WTC11 (cell line): ENCODE data around the gene USP28. TPM values are rescaled to one million over a fixed set of nuclear protein-coding genes. Genes with fewer than 3 reads are reported as not detected.

ENCODE experiments used
- ATAC-seq: fragments of 200-7000 bp; cut with Tn5 transposase; 2 replicates; pipeline ENCODE4 v1.10.0; 2021; ENCODE audit warnings: mild to moderate bottlenecking, moderate library complexity
- CTCF ChIA-PET: fragments of 300-600 bp; sonication (Branson Sonifier 250); formaldehyde crosslinking; loops from one replicate; lab custom pipeline; 2021; ENCODE audit warnings: antibody characterized with exemption; lab: Charles Lee
- POLR2A ChIA-PET: fragments of 350-600 bp; sonication (Branson Sonifier 250); formaldehyde crosslinking; loops from one replicate; lab custom pipeline; 2021; ENCODE audit warnings: antibody characterized with exemption; lab: Charles Lee
- DNase-seq: peaks from one replicate; pipeline ENCODE4 v3.0.0; 2021; ENCODE audit warnings: low spot score
- H3K27ac Mint-ChIP-seq: 2 replicates; pipeline ENCODE4 v1.8.0; 2021; ENCODE audit warnings: mixed read lengths
- H3K27me3 Mint-ChIP-seq: 2 replicates; pipeline ENCODE4 v1.8.0; 2021; ENCODE audit warnings: low read depth, mild to moderate bottlenecking, moderate library complexity, mixed read lengths
- H3K36me3 Mint-ChIP-seq: 2 replicates; pipeline ENCODE4 v1.8.0; 2021; ENCODE audit warnings: mixed read lengths
- H3K4me1 Mint-ChIP-seq: 2 replicates; pipeline ENCODE4 v1.8.0; 2022; ENCODE audit warnings: mixed read lengths
- H3K4me3 Mint-ChIP-seq: 2 replicates; pipeline ENCODE4 v1.8.0; 2021; ENCODE audit warnings: mild to moderate bottlenecking, moderate library complexity, mixed read lengths
- H3K9me3 Mint-ChIP-seq: 2 replicates; pipeline ENCODE4 v1.8.0; 2021; ENCODE audit warnings: mixed read lengths
- FOXK1 ChIP-seq: sonication (generic); formaldehyde crosslinking; IDR thresholded peaks from 2 replicates; pipeline ENCODE4 v1.8.0; 2022; ENCODE audit warnings: mild to moderate bottlenecking, moderate library complexity, missing genetic modification reagents
- FOXP1 ChIP-seq: sonication (generic); formaldehyde crosslinking; IDR thresholded peaks from 2 replicates; pipeline ENCODE4 v1.8.0; 2022; ENCODE audit warnings: missing genetic modification reagents, mild to moderate bottlenecking, moderate library complexity, borderline replicate concordance
- GABPB1 ChIP-seq: sonication (generic); formaldehyde crosslinking; IDR thresholded peaks from 2 replicates; pipeline ENCODE4 v1.8.1; 2023; ENCODE audit warnings: mild to moderate bottlenecking, missing genetic modification reagents
- HMGA2 ChIP-seq: fragments of 250-450 bp; sonication (Bioruptor Pico); IDR thresholded peaks from 2 replicates; pipeline ENCODE4 v1.4.0; 2021; ENCODE audit warnings: mild to moderate bottlenecking, moderate library complexity
- IRF1 ChIP-seq: sonication (generic); formaldehyde crosslinking; IDR thresholded peaks from 2 replicates; pipeline ENCODE4 v1.8.0; 2023; ENCODE audit warnings: missing genetic modification reagents
- JAZF1 ChIP-seq: fragments of 250-450 bp; sonication (Bioruptor Pico); IDR thresholded peaks from 2 replicates; pipeline ENCODE4 v1.9.0; 2021; ENCODE audit warnings: moderate library complexity, mild to moderate bottlenecking, inconsistent platforms
- MXD4 ChIP-seq: fragments of 250-450 bp; sonication (Bioruptor Pico); IDR thresholded peaks from 2 replicates; pipeline ENCODE4 v1.8.0; 2021; ENCODE audit warnings: mild to moderate bottlenecking, moderate library complexity, borderline replicate concordance
- NFATC4 ChIP-seq: fragments of 250-450 bp; sonication (Bioruptor Pico); IDR thresholded peaks from 2 replicates; pipeline ENCODE4 v1.9.0; 2021; ENCODE audit warnings: mild to moderate bottlenecking
- PRRX2 ChIP-seq: fragments of 250-450 bp; sonication (Bioruptor Pico); IDR thresholded peaks from 2 replicates; pipeline ENCODE4 v1.8.0; 2021; ENCODE audit warnings: mild to moderate bottlenecking
- SMAD3 ChIP-seq: sonication (generic); formaldehyde crosslinking; IDR thresholded peaks from 2 replicates; pipeline ENCODE4 v1.8.0; 2022; ENCODE audit warnings: missing genetic modification reagents, mild to moderate bottlenecking, borderline replicate concordance
- SMAD4 ChIP-seq: sonication (generic); formaldehyde crosslinking; IDR thresholded peaks from 2 replicates; pipeline ENCODE4 v1.8.0; 2022; ENCODE audit warnings: mild to moderate bottlenecking, missing genetic modification reagents
- SOX15 ChIP-seq: fragments of 250-450 bp; sonication (Bioruptor Pico); IDR thresholded peaks from 2 replicates; pipeline ENCODE4 v1.9.0; 2021; ENCODE audit warnings: mild to moderate bottlenecking
- USF2 ChIP-seq: sonication (generic); formaldehyde crosslinking; IDR thresholded peaks from 2 replicates; pipeline ENCODE4 v1.8.1; 2023; ENCODE audit warnings: mild to moderate bottlenecking, missing genetic modification reagents, moderate library complexity
- ZMAT4 ChIP-seq: fragments of 250-450 bp; sonication (Bioruptor Pico); IDR thresholded peaks from 2 replicates; pipeline ENCODE4 v1.9.0; 2021; ENCODE audit warnings: mild to moderate bottlenecking
- ZNF121 ChIP-seq: sonication (generic); formaldehyde crosslinking; IDR thresholded peaks from 2 replicates; pipeline ENCODE4 v1.8.0; 2023; ENCODE audit warnings: missing genetic modification reagents
- ZNF138 ChIP-seq: sonication (generic); formaldehyde crosslinking; conservative IDR thresholded peaks from 2 replicates; pipeline ENCODE4 v1.8.1; 2022; ENCODE audit warnings: mild to moderate bottlenecking, moderate library complexity, missing genetic modification reagents
- ZNF396 ChIP-seq: fragments of 250-450 bp; sonication (Bioruptor Pico); IDR thresholded peaks from 2 replicates; pipeline ENCODE4 v1.8.0; 2021; ENCODE audit warnings: mild to moderate bottlenecking, moderate library complexity, borderline replicate concordance
- ZNF532 ChIP-seq: fragments of 250-450 bp; sonication (Bioruptor Pico); IDR thresholded peaks from 2 replicates; pipeline ENCODE4 v1.9.0; 2021; ENCODE audit warnings: mild to moderate bottlenecking, borderline replicate concordance
- total RNA-seq: library from RNA; stranded (reverse); gene quantifications from 3 replicates; pipeline ENCODE4 v1.2.3, GENCODE V29; 2021
- TF ChIP-seq, protein P1 (sequence below): sonication (generic); formaldehyde crosslinking; IDR thresholded peaks from 2 replicates; pipeline ENCODE4 v1.8.0; 2023; ENCODE audit warnings: missing genetic modification reagents, mild to moderate bottlenecking, borderline replicate concordance
- TF ChIP-seq, protein P2 (sequence below): fragments of 250-450 bp; sonication (Bioruptor Pico); IDR thresholded peaks from 2 replicates; pipeline ENCODE4 v2.1.2; 2022; ENCODE audit warnings: mild to moderate bottlenecking, moderate library complexity
- TF ChIP-seq, protein P3 (sequence below): sonication (generic); formaldehyde crosslinking; IDR thresholded peaks from 2 replicates; pipeline ENCODE4 v1.8.0; 2022; ENCODE audit warnings: mild to moderate bottlenecking, missing genetic modification reagents

The USP28 gene
- total RNA-seq, 1 experiment from 2014 or later: 129 TPM

GRCh38 chr11:113907681-113908080 lies 32.3 kb upstream of the USP28 start:
- Mint-ChIP-seq H3K4me1 (peaks cover 21% of the 10 kb centered on the region), H3K27ac (no peak overlapping the region), H3K4me3 (no peak overlapping the region), H3K9me3 (no peaks in the 10 kb centered on the region), H3K36me3 (no peaks in the 10 kb centered on the region), H3K27me3 (no peaks in the 10 kb centered on the region)
- TF ChIP-seq NFATC4 (CRISPR knock-in tag) (no peak), ZMAT4 (CRISPR knock-in tag) (no peak), ZNF121 (CRISPR knock-in tag) (no peak), FOXP1 (CRISPR knock-in tag) (no peak), ZNF138 (CRISPR knock-in tag) (no peak), JAZF1 (CRISPR knock-in tag) (no peak), FOXK1 (no peak), GABPB1 (CRISPR knock-in tag) (no peak), IRF1 (CRISPR knock-in tag) (no peak), ZNF532 (no peak), SOX15 (CRISPR knock-in tag) (no peak), MXD4 (CRISPR knock-in tag) (no peak), ZNF396 (CRISPR knock-in tag) (no peak)
- TF ChIP-seq, protein P1, sequence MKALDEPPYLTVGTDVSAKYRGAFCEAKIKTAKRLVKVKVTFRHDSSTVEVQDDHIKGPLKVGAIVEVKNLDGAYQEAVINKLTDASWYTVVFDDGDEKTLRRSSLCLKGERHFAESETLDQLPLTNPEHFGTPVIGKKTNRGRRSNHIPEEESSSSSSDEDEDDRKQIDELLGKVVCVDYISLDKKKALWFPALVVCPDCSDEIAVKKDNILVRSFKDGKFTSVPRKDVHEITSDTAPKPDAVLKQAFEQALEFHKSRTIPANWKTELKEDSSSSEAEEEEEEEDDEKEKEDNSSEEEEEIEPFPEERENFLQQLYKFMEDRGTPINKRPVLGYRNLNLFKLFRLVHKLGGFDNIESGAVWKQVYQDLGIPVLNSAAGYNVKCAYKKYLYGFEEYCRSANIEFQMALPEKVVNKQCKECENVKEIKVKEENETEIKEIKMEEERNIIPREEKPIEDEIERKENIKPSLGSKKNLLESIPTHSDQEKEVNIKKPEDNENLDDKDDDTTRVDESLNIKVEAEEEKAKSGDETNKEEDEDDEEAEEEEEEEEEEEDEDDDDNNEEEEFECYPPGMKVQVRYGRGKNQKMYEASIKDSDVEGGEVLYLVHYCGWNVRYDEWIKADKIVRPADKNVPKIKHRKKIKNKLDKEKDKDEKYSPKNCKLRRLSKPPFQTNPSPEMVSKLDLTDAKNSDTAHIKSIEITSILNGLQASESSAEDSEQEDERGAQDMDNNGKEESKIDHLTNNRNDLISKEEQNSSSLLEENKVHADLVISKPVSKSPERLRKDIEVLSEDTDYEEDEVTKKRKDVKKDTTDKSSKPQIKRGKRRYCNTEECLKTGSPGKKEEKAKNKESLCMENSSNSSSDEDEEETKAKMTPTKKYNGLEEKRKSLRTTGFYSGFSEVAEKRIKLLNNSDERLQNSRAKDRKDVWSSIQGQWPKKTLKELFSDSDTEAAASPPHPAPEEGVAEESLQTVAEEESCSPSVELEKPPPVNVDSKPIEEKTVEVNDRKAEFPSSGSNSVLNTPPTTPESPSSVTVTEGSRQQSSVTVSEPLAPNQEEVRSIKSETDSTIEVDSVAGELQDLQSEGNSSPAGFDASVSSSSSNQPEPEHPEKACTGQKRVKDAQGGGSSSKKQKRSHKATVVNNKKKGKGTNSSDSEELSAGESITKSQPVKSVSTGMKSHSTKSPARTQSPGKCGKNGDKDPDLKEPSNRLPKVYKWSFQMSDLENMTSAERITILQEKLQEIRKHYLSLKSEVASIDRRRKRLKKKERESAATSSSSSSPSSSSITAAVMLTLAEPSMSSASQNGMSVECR (CRISPR knock-in tag): no peak
- no peak for DNase-seq
- POLR2A ChIA-PET: no interaction called here
- no peak for ATAC-seq
- CTCF ChIA-PET: interaction anchor here (1.4 to 6.2 kb wide), 4 partner anchors 12 to 354 kb away, joined by 7 to 118 read pairs (median 16); no protein-coding TSS in a partner anchor

DNA sequence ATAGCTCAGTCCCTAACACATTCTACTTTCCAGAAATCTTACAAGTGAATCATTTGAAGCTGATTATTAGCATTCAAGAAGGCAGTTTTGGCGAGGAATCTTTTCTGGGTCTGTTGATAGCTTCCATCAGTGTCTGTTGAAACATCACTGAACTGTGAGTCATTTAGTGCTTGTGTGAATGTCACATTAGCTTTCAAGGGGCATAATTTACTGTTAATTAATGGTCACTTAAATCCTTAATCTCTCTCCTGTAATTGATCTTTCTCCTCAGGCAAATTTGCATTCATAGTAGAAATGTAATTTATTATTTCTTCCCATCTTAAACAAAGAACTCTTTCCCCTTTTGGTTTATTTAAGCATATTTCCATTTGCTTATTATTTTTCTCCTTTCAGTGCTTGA lies 31.8 kb upstream of the USP28 start:
- H3K27ac Mint-ChIP-seq: no peak overlapping the region
- POLR2A ChIA-PET: no interaction called here
- TF ChIP-seq, protein P2, sequence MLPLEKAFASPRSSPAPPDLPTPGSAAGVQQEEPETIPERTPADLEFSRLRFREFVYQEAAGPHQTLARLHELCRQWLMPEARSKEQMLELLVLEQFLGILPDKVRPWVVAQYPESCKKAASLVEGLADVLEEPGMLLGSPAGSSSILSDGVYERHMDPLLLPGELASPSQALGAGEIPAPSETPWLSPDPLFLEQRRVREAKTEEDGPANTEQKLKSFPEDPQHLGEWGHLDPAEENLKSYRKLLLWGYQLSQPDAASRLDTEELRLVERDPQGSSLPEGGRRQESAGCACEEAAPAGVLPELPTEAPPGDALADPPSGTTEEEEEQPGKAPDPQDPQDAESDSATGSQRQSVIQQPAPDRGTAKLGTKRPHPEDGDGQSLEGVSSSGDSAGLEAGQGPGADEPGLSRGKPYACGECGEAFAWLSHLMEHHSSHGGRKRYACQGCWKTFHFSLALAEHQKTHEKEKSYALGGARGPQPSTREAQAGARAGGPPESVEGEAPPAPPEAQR (CRISPR knock-in tag): no peak
- TF ChIP-seq USF2 (CRISPR knock-in tag) (no peak), SMAD4 (CRISPR knock-in tag) (no peak), PRRX2 (no peak), SMAD3 (no peak), HMGA2 (CRISPR knock-in tag) (no peak)
- TF ChIP-seq, protein P3, sequence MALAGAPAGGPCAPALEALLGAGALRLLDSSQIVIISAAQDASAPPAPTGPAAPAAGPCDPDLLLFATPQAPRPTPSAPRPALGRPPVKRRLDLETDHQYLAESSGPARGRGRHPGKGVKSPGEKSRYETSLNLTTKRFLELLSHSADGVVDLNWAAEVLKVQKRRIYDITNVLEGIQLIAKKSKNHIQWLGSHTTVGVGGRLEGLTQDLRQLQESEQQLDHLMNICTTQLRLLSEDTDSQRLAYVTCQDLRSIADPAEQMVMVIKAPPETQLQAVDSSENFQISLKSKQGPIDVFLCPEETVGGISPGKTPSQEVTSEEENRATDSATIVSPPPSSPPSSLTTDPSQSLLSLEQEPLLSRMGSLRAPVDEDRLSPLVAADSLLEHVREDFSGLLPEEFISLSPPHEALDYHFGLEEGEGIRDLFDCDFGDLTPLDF: no peak

More for the DNA sequence above, 31.8 kb upstream of the USP28 start:
- Mint-ChIP-seq H3K36me3 (no peaks in the 10 kb centered on the region), H3K4me3 (no peak overlapping the region), H3K27me3 (no peaks in the 10 kb centered on the region), H3K4me1 (peaks cover 21% of the 10 kb centered on the region), H3K9me3 (no peaks in the 10 kb centered on the region)
- CTCF ChIA-PET: interaction anchor here (0.9 to 6.2 kb wide), 18 partner anchors 11 to 354 kb away, joined by 3 to 118 read pairs (median 4); partner anchors contain the start of gene HTR3A
- DNase-seq (no peak), ATAC-seq (no peak)
